Ovary (tissue), 3 donors: ENCODE measurements around the gene CDKL2.

Experiments
- EP300 ChIP-seq: sonication (generic); formaldehyde crosslinking; IDR thresholded peaks from one replicate; pipeline ENCODE4 v1.6.1; 2017; ENCODE audit warnings: antibody characterized with exemption
- TF ChIP-seq, protein P1 (sequence below), 3 donors: fragments of 450-650 bp in 2 of 3; fragments of 200-600 bp in 1 of 3; IDR thresholded peaks; one replicate each; pipeline versions ENCODE4 v1.5.1 to v1.8.0; 2016 to 2022; ENCODE audit warnings: antibody characterized with exemption in 3 of 3, mild to moderate bottlenecking in 1 of 3
- donor health status: DM: no; HTN: no; CAD: no.

DNA sequence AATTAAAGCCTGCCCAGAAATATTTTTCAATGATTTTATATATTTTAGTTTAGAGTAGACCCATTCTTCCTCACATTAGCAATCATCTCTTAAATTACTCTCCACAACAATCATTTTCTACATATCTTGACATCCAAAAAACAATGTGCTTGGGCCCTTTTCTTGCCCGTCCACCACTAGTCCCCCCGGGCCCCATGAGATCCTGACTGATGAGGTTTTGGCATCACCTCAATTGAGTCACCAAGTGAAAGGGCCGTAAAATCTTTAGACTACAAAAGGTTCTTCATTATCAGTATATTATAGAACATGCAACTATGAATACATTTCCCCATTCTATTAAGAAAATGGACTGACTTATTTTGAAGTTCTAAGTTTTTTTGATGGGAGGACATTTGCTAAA, 4.0 kb upstream of the CDKL2 start:
- TF ChIP-seq EP300 = no peak
- TF ChIP-seq, protein P1, sequence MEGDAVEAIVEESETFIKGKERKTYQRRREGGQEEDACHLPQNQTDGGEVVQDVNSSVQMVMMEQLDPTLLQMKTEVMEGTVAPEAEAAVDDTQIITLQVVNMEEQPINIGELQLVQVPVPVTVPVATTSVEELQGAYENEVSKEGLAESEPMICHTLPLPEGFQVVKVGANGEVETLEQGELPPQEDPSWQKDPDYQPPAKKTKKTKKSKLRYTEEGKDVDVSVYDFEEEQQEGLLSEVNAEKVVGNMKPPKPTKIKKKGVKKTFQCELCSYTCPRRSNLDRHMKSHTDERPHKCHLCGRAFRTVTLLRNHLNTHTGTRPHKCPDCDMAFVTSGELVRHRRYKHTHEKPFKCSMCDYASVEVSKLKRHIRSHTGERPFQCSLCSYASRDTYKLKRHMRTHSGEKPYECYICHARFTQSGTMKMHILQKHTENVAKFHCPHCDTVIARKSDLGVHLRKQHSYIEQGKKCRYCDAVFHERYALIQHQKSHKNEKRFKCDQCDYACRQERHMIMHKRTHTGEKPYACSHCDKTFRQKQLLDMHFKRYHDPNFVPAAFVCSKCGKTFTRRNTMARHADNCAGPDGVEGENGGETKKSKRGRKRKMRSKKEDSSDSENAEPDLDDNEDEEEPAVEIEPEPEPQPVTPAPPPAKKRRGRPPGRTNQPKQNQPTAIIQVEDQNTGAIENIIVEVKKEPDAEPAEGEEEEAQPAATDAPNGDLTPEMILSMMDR (IDR thresholded peaks at IDR 0.05) = no peak
